ENCODE results near the gene NT5E.

- TF ChIP-seq CTCF (IDR thresholded peaks at IDR 0.05): no peak
- TF ChIP-seq POLR2A (IDR thresholded peaks at IDR 0.05): no peak
These were observed 6.3 kb upstream of the NT5E start for GRCh38 chr6:85443349-85444117.
